GM19397 (cell line): ENCODE measurements around the gene PKHD1.

Source experiments
- ATAC-seq: cut with Tn5 transposase; IDR thresholded peaks from one replicate; pipeline ENCODE4 v1.9.1; 2021; ENCODE audit warnings: mild to moderate bottlenecking, moderate library complexity; ENCODE audit not compliant: unreplicated experiment

PKHD1 gene

DNA sequence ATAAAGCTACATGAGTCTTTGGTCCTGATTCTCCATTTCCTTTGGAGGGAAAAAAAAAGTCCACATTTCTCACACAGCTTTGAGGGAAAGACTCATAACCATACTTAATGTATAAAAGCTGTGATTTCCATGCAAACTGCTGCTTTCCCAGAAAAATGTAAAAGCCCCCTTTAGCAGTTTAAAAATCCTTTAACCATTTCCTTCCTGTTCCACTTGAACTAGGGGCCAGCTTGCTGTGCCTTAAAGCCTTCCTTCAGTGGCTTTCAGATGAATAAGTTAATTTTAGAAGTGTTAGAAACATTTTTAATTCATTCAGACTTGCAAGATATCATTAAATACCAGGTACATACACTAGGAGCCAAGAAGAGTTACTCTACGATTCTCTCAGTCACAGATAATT, 273.5 kb downstream of the PKHD1 start:
- no peak for ATAC-seq

GRCh38 chr6:51812231-51812630, 275.2 kb downstream of the PKHD1 start:
- no peak for ATAC-seq

DNA sequence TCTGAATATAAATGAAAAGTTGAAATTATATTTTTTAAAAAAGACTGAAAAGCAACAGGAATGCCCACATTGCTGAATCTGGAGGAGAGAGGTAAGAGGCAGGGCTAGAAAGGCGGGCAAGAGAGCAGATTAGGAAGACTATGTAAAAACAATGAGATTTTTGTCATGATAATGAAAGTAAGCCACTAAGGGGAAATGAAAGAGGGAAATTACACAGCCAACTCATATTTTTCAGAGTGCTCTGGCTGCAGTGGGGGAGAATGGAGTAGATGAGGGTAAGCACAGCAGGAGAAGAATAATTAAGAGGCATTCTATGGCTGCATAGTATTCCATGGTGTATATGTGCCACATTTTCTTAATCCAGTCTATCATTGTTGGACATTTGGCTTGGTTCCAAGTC, 281.9 kb downstream of the PKHD1 start:
- no peak for ATAC-seq

DNA sequence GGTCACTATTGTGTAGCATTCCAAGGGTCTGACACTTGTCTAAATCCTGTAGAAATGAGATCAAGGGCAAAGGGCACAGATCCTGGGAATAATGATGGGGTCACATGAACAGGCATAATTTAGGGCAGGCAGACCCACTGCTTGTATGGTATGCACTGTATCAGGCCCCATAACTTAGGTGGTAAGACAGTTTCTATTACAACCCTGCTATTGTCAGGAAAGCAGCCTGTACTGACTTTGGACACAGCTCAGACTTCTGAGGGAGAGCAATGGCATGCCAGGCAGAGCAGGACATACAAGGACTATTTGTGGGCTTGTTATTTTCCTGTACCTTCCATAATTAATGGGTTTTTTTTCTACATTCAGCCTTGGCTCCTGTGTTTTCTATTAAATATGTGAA, 286.8 kb downstream of the PKHD1 start:
- no peak for ATAC-seq

DNA sequence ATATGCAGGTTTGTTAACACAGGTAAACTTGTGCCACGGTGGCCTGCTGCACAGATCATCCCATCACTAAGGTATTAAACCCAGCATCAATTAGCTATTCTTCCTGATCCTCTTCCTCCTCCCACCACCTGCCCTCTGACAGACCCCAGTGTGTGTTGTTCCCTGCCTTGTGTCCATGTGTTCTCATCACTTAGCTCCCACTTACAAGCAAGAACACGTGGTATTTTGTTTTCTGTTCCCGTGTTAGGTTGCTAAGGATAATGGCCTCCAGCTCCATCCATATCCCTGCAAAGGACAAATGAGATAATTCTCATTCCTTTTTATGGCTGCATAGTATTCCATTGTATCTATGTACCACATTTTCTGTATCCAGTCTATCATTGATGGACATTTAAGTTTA, 294.0 kb downstream of the PKHD1 start:
- ATAC-seq, result no peak

- ATAC-seq, result no peak
Observed at GRCh38 chr6:51792273-51793030, 295.0 kb downstream of the PKHD1 start.

GRCh38 chr6:51790946-51791345, 296.5 kb downstream of the PKHD1 start:
- ATAC-seq, result no peak

DNA sequence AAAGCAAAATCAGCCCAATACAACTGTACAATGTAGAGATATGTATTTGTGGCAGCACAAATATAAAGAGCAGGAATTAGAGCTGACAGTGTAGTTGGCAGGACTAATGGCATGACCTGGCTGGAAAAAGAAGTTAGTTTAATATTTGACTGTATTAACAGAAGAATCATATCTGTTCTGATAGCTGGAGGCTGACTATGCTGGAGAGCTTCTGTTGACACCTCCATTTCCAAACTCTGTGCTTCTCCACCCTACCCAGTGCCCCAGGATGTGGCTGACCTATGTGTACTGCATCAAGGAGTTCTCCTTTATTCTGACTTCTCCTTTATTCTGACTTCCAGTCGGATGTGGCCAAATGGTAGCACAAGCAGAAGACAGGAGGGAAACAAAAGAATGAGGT, 299.3 kb downstream of the PKHD1 start:
- no peak for ATAC-seq

DNA sequence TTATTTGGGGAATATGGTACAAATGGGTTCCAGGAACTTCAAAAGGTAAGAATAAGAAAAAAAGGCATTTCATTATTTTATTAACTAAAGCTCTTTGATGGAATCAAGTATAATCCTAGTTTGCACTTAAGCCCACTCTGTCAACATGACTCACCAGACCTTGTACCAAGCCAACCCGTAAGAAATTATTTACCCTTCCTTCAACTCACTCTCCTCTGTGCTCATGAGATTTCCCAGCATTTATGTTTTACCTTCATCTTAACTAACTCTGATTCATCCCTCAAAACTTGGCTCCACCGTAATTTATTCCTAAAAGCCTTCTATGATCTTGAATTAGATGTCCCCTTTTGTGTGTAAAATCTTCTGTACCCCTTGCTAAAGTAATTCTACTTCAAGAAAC, 308.7 kb downstream of the PKHD1 start:
- no peak for ATAC-seq

- ATAC-seq, result no peak
Observed at GRCh38 chr6:51777618-51778017, 309.8 kb downstream of the PKHD1 start.

DNA sequence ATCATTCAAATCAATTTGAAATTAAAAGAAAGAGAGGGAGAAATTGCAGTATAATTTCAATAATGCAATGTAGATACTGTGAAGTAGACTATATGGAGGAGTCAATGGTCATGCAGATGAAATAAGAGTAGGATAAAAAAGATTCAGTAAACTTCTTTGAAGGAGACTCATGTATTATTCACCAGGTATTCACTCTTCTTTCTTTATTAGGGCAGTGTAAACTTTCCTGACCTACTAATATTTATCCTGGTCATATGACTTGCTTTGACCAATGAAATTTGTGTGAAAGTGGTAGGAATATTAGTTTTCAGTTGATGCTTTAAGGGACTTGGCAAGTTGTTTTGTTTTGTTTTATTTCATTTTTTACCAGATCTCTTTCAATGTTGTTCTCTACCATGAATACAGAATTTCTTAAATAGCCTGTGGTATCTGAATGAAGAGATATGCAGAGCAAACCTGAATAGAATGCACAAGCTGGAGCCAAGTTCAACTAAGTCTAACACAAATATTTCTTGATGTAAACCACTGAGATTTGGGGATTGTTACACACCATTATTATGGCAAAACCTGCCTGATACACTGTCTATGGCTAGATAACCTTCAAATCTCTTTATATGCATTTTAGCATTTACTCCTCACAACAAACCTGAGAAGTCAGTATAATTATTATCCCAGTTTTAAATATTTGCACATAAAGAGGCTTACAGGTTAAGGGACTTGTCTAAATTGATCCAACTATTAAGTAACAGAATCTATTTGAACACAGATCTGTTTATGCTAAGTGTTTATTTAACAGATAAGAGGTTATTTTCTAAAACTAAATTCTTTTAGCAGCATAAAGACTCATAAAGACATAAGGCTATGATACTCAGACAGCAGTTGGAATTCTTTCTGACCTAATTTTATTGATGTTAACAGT, 311.2 kb downstream of the PKHD1 start:
- no peak for ATAC-seq

DNA sequence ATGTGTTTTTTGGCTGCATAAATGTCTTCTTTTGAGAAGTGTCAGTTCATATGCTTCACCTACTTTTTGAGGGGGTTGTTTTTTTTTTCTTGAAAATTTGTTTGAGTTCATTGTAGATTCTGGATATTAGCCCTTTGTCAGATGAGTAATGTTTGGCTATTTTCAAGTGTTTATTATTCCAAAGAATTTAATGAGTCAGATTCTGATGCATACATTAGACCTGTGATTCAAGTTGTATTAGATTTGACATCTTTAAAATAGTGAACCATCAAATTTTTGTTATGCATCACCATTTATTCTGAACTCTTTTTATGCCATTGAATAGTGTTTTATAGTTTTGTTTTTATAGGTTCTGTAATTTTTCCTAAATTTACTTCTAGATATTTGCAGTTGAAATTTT, 319.3 kb downstream of the PKHD1 start:
- ATAC-seq, result no peak

DNA sequence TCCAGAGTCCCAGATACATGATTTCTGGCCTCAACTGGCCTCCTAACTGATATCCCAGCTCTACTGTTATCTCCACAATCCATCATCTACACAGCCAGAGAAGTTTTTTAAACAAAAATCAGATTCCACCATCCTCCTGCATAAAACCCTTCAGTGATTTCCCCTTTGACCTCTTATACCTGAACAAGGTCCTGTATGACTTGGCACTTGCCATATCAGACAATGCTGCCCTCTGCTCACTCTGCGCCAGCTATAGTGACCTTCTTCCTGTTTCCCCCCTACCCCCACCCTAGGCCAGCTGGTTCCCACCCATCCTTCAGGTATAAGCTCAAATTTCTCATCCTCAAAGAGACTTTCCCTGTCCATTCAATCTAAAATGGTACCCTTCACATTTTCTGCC, 322.2 kb downstream of the PKHD1 start:
- ATAC-seq, result no peak

DNA sequence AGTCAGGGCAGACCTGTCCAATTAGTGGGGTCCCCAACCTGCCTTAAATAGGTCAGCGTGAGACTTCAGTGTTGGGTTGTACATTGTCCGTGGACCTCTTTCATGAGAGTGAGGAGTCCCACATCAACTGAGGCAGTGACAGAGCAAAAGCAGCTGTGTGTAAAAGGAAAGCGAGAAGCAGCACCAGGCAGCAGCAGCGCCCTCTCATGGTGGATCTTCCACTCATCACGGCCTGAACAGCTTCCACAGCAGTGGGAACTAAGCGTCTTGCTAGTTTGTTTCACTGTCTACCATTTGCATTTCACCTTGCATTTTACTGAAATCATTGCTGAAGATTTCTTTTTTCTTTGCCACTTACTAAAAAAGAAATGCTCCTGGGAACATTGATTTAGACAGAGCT, 333.8 kb downstream of the PKHD1 start:
- ATAC-seq, result no peak

- no peak for ATAC-seq
Observed at GRCh38 chr6:51743999-51744398, 343.4 kb downstream of the PKHD1 start.

DNA sequence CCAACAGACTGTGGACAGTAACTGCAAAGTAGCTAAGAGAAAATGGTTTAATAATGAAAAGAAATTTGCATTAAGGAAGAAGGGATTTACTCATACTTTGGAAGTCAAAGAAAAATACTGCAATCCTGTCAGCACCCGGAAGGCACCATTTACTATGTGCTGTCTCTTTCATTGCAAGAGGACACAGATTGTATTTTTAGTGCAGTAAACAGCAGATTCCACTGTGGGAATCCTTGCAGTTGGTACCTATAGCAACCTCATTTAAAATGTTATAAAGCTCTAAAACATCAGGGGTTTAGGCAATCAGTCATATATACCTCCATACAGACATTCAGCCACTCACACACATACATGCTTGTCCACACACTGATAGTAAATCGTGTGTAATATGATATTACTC, 346.8 kb downstream of the PKHD1 start:
- no peak for ATAC-seq

- no peak for ATAC-seq
Observed at GRCh38 chr6:51738614-51739013, 348.8 kb downstream of the PKHD1 start.

GRCh38 chr6:51737580-51738360, 349.6 kb downstream of the PKHD1 start:
- no peak for ATAC-seq

DNA sequence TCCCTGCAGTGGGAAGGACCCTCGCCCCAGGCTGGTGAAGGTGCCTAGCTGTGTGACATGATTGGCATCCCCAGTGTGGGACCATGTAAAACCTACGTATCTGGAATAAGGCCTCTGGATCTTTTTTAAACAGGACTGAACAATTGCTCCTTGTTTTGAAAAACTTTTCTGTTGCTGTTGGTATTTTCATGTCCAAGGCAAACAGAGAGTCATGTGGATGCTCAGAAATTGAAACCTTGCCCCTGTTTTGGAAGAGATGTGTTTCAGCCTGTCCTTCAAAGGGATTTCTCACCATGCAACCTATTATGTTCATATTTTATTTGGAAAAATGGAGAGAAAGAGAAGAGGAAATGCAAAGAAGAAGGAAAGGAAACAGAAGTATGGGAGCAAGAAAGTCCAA, 362.3 kb downstream of the PKHD1 start:
- no peak for ATAC-seq

GRCh38 chr6:51720327-51720726, 367.1 kb downstream of the PKHD1 start:
- no peak for ATAC-seq

- no peak for ATAC-seq
Observed at GRCh38 chr6:51719297-51719696, 368.1 kb downstream of the PKHD1 start.
